Spleen (tissue), 11 donors: ENCODE data around the gene SNAI1. TPM values are rescaled to one million over a fixed set of nuclear protein-coding genes. Genes with fewer than 3 reads are reported as not detected.
"Not testable (repeated sequence)": the region's sequence is repeated elsewhere in the genome, so short reads cannot be mapped to it uniquely, and the experiment has no call there.

ENCODE experiments used
- DNase-seq: peaks from one replicate; pipeline ENCODE4 v3.0.0-alpha.2; 2020
- H3K27ac ChIP-seq, 8 donors: fragments of 200-600 bp; sonication (generic) in 7 of 8; 1 replicate in 4 of 8; 2 replicates in 4 of 8; pipeline versions ENCODE4 v1.5.0 to v1.8.0; 2016 to 2021; ENCODE audit warnings: inconsistent platforms in 4 of 8, mild to moderate bottlenecking in 4 of 8, moderate library complexity in 1 of 8
- H3K27me3 ChIP-seq, 7 donors: fragments of 200-600 bp; sonication (generic) in 6 of 7; replicated peaks in 1 of 7; 1 replicate in 4 of 7; 2 replicates in 3 of 7; pipeline versions ENCODE4 v1.5.0 to v1.8.0; 2016 to 2021; ENCODE audit warnings: inconsistent platforms in 3 of 7, mild to moderate bottlenecking in 1 of 7
- H3K36me3 ChIP-seq, 6 donors: fragments of 200-600 bp; sonication (generic) in 5 of 6; 1 replicate in 4 of 6; 2 replicates in 2 of 6; pipeline versions ENCODE4 v1.5.0 to v1.8.0; 2016 to 2021; ENCODE audit warnings: inconsistent platforms in 2 of 6
- H3K4me1 ChIP-seq, 6 donors: fragments of 200-600 bp; sonication (generic) in 5 of 6; 1 replicate in 3 of 6; 2 replicates in 3 of 6; pipeline versions ENCODE4 v1.5.0 to v1.8.0; 2016 to 2021; ENCODE audit warnings: inconsistent platforms in 3 of 6
- H3K4me3 ChIP-seq, 8 donors: fragments of 200-600 bp; sonication (generic) in 7 of 8; 1 replicate in 4 of 8; 2 replicates in 4 of 8; pipeline versions ENCODE4 v1.5.0 to v1.8.0; 2016 to 2021; ENCODE audit warnings: inconsistent platforms in 4 of 8, mild to moderate bottlenecking in 4 of 8, moderate library complexity in 2 of 8
- H3K9me3 ChIP-seq, 8 donors: fragments of 200-600 bp; sonication (generic) in 7 of 8; 1 replicate in 4 of 8; 2 replicates in 4 of 8; pipeline versions ENCODE4 v1.5.0 to v1.8.0; 2016 to 2021; ENCODE audit warnings: inconsistent platforms in 4 of 8
- POLR2A ChIP-seq, 3 donors: fragments of 450-650 bp; IDR thresholded peaks; one replicate each; pipeline ENCODE4 v1.5.1; 2017; ENCODE audit warnings: antibody characterized with exemption in 3 of 3, mild to moderate bottlenecking in 1 of 3
- POLR2AphosphoS5 ChIP-seq, 3 donors: sonication (generic); formaldehyde crosslinking; IDR thresholded peaks; one replicate each; pipeline ENCODE4 v1.5.1; 2017; ENCODE audit warnings: antibody characterized with exemption in 3 of 3
- WGBS, 5 donors: extraction: QIAGEN DNeasy Blood & Tissue Kit in 3 of 5; methylation state at CpG; one replicate each; pipeline versions ENCODE4 v1.1.5 to v1.1.7; 2013 to 2018; 5-methylcytosine and 5-hydroxymethylcytosine counted together
- intact Hi-C: fragments of 100-400 bp; cut with DNase I; formaldehyde crosslinking; loops from one replicate; pipeline ENCODE4 v1.15.0; 2023; ENCODE audit warnings: low total_unique reads
- polyA plus RNA-seq, 3 donors: library from polyadenylated mRNA; stranded (reverse); fragments of 200-250 nt; gene quantifications; one replicate each; pipeline ENCODE4 v1.2.1, GENCODE V29; 2013
- total RNA-seq, 7 donors: library from RNA; depleted of rRNA in 3 of 7; stranded (reverse); fragments of >200 nt in 3 of 7; fragmentation: NEBNext Ultra II Directional in 4 of 7; extraction: Animal tissue kit (Norgen Biotek cat#: 25700) in 4 of 7; gene quantifications; one replicate each; pipeline versions ENCODE4 v1.1.0 to v1.2.1, GENCODE V29; 2016 to 2021
- TF ChIP-seq, protein P1 (sequence below), 11 experiments: fragments of 200-600 bp in 7 of 11; fragments of 450-650 bp in 4 of 11; sonication (generic) in 4 of 11; IDR thresholded peaks in 8 of 11; conservative IDR thresholded peaks in 3 of 11; 1 replicate in 7 of 11; 2 replicates in 4 of 11; pipeline versions ENCODE4 v1.4.0 to v1.8.0; 2016 to 2021; ENCODE audit warnings: antibody characterized with exemption in 11 of 11, inconsistent platforms in 4 of 11, mild to moderate bottlenecking in 1 of 11
- donor health status: healthy with polysubstance abuse.
- donor health status: DM: no; HTN: no; CAD: no; lungs with moderate emphysema.
- donor health status: DM: no; HTN: no; CAD: no.
- donor health status: Bipolar disorder and iron deficiency.
- donor health status: healthy.
- donor health status: DM: no; HTN: no; CAD: no.
- donor health status: DM: yes; HTN: yes; CAD: no.

Gene SNAI1
- total and polyA plus RNA-seq, 10 donors: 1.3 to 10.5 (median 5.2) TPM

DNA sequence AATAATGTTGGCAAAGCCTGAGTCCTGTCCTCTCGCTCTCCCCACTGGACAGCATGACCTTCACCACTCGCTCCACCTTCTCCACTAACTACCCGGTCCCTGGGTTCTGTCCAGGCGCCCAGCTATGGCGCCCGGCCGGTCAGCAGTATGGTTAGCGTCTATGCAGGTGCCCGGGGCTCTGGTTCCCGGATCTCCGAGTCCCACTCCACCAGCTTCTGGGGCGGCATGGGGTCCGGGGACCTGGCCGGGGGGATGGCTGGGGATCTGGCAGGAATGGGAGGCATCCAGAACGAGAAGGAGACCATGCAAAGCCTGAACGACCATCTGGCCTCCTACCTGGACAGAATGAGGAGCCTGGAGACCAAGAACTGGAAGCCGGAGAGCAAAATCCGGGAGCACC, 26.1 kb upstream of the SNAI1 start:
- intact Hi-C loops: no loop called here
- 96 to 99% (median 97%) methylated on average over 18 of the region's 18 CpGs for WGBS, 5 donors
- H3K4me1 ChIP-seq: peaks cover 0 to 11% (median 0%) of the 10 kb centered on the region in 6 donors
- TF ChIP-seq POLR2AphosphoS5 (IDR thresholded peaks at IDR 0.05) (peak in 1 of 3 donors; percentile 47), POLR2A (IDR thresholded peaks at IDR 0.05) (no peak)
- TF ChIP-seq, protein P1, sequence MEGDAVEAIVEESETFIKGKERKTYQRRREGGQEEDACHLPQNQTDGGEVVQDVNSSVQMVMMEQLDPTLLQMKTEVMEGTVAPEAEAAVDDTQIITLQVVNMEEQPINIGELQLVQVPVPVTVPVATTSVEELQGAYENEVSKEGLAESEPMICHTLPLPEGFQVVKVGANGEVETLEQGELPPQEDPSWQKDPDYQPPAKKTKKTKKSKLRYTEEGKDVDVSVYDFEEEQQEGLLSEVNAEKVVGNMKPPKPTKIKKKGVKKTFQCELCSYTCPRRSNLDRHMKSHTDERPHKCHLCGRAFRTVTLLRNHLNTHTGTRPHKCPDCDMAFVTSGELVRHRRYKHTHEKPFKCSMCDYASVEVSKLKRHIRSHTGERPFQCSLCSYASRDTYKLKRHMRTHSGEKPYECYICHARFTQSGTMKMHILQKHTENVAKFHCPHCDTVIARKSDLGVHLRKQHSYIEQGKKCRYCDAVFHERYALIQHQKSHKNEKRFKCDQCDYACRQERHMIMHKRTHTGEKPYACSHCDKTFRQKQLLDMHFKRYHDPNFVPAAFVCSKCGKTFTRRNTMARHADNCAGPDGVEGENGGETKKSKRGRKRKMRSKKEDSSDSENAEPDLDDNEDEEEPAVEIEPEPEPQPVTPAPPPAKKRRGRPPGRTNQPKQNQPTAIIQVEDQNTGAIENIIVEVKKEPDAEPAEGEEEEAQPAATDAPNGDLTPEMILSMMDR (IDR thresholded peaks at IDR 0.05 in 8 of 11, conservative IDR thresholded peaks at IDR 0.05 in 3 of 11): no peak
- H3K9me3 ChIP-seq: no peaks in the 10 kb centered on the region
- H3K27me3 ChIP-seq: no peaks in the 10 kb centered on the region
- H3K4me3 ChIP-seq: no peak overlapping the region
- DNase-seq: peak; percentile 66
- peaks cover 6 to 98% (median 67%) of the 10 kb centered on the region in 6 donors for H3K36me3 ChIP-seq
- H3K27ac ChIP-seq: no peak overlapping the region

DNA sequence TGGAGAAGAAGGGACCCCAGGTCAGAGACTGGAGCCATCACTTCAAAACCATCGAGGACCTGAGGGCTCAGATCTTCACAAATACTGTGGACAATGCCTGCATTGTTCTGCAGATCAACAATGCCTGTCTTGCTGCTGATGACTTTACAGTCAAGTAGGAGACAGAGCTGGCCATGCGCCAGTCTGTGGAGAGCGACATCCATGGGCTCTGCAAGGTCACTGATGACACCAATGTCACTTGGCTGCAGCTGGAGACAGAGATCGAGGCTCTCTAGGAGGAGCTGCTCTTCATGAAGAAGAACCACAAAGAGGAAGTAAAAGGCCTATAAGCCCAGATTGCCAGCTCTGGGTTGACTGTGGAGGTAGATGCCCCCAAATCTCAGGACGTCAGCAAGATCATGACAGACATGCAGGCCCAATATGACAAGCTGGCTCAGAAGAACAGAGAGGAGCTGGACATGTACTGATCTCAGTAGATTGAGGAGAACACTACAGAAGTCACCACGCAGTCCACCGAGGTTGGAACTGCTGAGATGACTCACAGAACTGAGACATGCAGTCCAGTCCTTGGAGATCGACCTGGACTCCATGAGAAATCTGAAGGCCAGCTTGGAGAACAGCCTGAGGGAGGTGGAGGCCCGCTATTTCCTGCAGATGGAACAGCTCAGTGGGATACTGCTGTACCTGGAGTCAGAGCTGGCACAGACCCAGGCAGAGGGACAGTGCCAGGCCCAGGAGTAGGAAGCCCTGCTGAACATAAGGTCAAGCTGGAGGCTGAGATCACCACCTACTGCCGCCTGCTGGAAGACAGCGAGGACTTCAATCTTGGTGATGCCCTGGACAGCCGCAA, 25.5 kb upstream of the SNAI1 start:
- intact Hi-C loops, H3K9me3 ChIP-seq, H3K4me3 ChIP-seq, H3K27me3 ChIP-seq: not testable (repeated sequence)
- peak; percentile 72 for DNase-seq
- Histone ChIP-seq H3K36me3 (peaks cover 4 to 98% (median 61%) of the 10 kb centered on the region in 6 donors), H3K27ac (peak overlapping the region in 2 of 8 donors; percentile 7 to 40), H3K4me1 (peaks cover 0 to 11% (median 0%) of the 10 kb centered on the region in 6 donors)
- peak in 1 of 3 donors; percentile 27 for TF ChIP-seq POLR2AphosphoS5 (IDR thresholded peaks at IDR 0.05)
- WGBS, 5 donors: 75 to 87% (median 79%) methylated on average over 11 to 12 of the region's 12 CpGs

DNA sequence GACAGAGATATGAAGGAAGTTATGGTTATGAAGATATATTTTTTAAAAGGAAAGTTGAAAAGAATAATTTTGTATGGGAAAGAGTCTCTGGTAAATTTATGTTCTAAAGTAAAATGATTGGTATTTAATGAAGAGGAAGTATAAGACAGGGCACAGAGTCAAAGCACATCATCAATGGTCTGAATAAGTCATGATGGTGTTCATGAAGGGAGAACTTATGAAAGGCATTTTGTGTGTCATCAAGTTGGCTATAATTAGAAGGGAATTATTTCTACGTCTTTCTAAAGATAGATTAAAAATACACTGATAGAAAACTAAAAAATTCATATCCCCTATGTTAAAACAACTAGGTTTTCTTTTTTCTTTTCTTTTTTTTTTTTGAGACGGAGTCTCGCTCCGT, 21.4 kb upstream of the SNAI1 start:
- H3K36me3 ChIP-seq: peaks cover 0 to 85% (median 20%) of the 10 kb centered on the region in 6 donors
- no peak overlapping the region for H3K4me3 ChIP-seq
- no peak overlapping the region for H3K27ac ChIP-seq
- WGBS, 5 donors: 87 to 95% (median 92%) methylated on average over 4 of the region's 4 CpGs
- intact Hi-C loops: no loop called here
- peaks cover 0 to 25% (median 7%) of the 10 kb centered on the region in 6 donors for H3K4me1 ChIP-seq
- no peak for DNase-seq
- H3K9me3 ChIP-seq: no peaks in the 10 kb centered on the region
- H3K27me3 ChIP-seq: no peaks in the 10 kb centered on the region
- TF ChIP-seq POLR2AphosphoS5 (IDR thresholded peaks at IDR 0.05) (no peak), POLR2A (IDR thresholded peaks at IDR 0.05) (no peak)
- TF ChIP-seq, protein P1 (IDR thresholded peaks at IDR 0.05 in 8 of 11, conservative IDR thresholded peaks at IDR 0.05 in 3 of 11): no peak

DNA sequence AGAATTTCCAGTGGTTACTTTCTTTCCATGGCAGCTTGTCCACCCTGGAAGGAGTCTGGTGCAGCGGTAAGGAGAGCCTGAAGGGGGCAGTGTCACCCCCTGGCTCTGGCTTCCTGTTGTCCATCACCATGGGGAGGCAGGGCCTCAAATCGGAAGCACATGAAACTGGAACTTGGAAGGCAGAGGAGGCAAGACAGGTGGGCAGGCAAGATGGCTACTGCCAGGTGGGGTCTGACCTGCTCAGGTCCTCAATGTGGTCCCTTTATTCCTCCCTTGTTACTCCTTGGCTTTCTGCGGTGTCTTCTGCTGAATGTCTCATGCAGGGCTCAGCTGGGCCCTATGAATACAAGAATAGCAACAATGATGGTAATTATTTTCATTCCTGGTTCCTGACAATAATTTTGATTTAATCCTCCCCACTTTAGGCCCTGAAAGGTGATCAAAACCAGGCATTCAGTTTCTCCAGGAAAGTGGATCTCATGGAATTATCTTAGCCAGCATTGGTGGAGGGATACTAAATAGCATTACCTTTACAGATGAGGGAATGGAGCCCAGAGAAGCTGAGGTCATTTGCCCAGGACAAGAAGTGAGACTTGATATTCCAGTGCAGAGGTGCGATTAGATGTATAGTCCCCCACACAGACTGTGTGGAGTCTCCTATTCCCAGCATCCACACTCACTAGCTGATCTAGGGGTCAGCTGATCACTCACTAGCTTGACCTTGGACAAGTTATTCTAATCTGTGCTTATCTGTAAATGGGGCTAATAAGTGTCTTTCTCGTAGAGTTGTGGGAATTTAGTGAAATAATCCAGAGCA, 17.6 kb upstream of the SNAI1 start:
- intact Hi-C loops: no loop called here
- WGBS, 5 donors: 62 to 87% (median 78%) methylated on average over 4 to 5 of the region's 5 CpGs
- Histone ChIP-seq H3K4me1 (peaks cover 0 to 40% (median 19%) of the 10 kb centered on the region in 6 donors), H3K27ac (peak overlapping the region in 6 of 8 donors; percentile 34 to 66 (median 56)), H3K27me3 (no peaks in the 10 kb centered on the region), H3K36me3 (peaks cover 0 to 48% (median 0%) of the 10 kb centered on the region in 6 donors), H3K9me3 (no peaks in the 10 kb centered on the region), H3K4me3 (no peak overlapping the region)
- TF ChIP-seq, protein P1 (IDR thresholded peaks at IDR 0.05 in 8 of 11, conservative IDR thresholded peaks at IDR 0.05 in 3 of 11): peak in 8 of 11 experiments; percentile 10 to 62 (median 46)
- TF ChIP-seq POLR2A (IDR thresholded peaks at IDR 0.05): no peak
- peak; percentile 71 for DNase-seq
